ENCODE results near the gene RECK.

- TF ChIP-seq CTCF (IDR thresholded peaks at IDR 0.05) = no peak
- TF ChIP-seq ZFX (IDR thresholded peaks at IDR 0.05; ENCODE audit: borderline replicate concordance) = no peak
Measured at GRCh38 chr9:36041506-36041905, 4.8 kb downstream of the RECK start.
